ENCODE measurements around the gene CRABP2. TPM values are rescaled to one million over a fixed set of nuclear protein-coding genes. Genes with fewer than 3 reads are reported as not detected.
A peak's percentile ranks its signal among the peaks of the same experiment; 100 is the strongest.

The CRABP2 gene
- total RNA-seq, 1 donor from 2014 or later, result 278 TPM

- Mint-ChIP-seq H3K9me3 (ENCODE audit: unreplicated experiment) (no peaks in the 10 kb centered on the region), H3K36me3 (ENCODE audit: low read depth, unreplicated experiment) (peaks cover 7% of the 10 kb centered on the region), H3K27ac (ENCODE audit: unreplicated experiment) (no peak overlapping the region), H3K27me3 (ENCODE audit: low read depth, unreplicated experiment) (no peaks in the 10 kb centered on the region), H3K4me1 (ENCODE audit: low read depth, unreplicated experiment) (peaks cover 1% of the 10 kb centered on the region), H3K4me3 (ENCODE audit: unreplicated experiment) (no peak overlapping the region)
- Histone ChIP-seq H3K9ac (ENCODE audit: low read length) (no peak overlapping the region), H3K27me3 (ENCODE audit: insufficient read depth, low read length) (no peaks in the 10 kb centered on the region), H3K79me2 (ENCODE audit: insufficient read depth, low read length) (peaks cover 10% of the 10 kb centered on the region), H2AFZ (ENCODE audit: low read depth, low read length) (no peak overlapping the region), H3K36me3 (ENCODE audit: insufficient read depth, low read length) (peaks cover 18% of the 10 kb centered on the region), H3K4me1 (ENCODE audit: insufficient read depth, low read length) (no peaks in the 10 kb centered on the region), H3K27ac (ENCODE audit: low read depth, low read length) (no peak overlapping the region), H4K20me1 (ENCODE audit: insufficient read depth, low read length) (no peaks in the 10 kb centered on the region), H3K9me3 (ENCODE audit: insufficient read depth, low read depth, low read length) (no peaks in the 10 kb centered on the region), H3K4me2 (ENCODE audit: low read length) (no peak overlapping the region), H3K4me3 (ENCODE audit: insufficient read depth, low read depth, low read length) (no peak overlapping the region)
- TF ChIP-seq, protein P1, sequence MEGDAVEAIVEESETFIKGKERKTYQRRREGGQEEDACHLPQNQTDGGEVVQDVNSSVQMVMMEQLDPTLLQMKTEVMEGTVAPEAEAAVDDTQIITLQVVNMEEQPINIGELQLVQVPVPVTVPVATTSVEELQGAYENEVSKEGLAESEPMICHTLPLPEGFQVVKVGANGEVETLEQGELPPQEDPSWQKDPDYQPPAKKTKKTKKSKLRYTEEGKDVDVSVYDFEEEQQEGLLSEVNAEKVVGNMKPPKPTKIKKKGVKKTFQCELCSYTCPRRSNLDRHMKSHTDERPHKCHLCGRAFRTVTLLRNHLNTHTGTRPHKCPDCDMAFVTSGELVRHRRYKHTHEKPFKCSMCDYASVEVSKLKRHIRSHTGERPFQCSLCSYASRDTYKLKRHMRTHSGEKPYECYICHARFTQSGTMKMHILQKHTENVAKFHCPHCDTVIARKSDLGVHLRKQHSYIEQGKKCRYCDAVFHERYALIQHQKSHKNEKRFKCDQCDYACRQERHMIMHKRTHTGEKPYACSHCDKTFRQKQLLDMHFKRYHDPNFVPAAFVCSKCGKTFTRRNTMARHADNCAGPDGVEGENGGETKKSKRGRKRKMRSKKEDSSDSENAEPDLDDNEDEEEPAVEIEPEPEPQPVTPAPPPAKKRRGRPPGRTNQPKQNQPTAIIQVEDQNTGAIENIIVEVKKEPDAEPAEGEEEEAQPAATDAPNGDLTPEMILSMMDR (IDR thresholded peaks at IDR 0.05; ENCODE audit: insufficient read depth, low read depth, low read length), result no peak
- TF ChIP-seq EZH2 (IDR thresholded peaks at IDR 0.05; ENCODE audit: insufficient read depth, low read length), result no peak
- no peak for FAIRE-seq
- DNase-seq (ENCODE audit: low read depth), result no peak
Measured at GRCh38 chr1:156733989-156734584, 28.7 kb upstream of the CRABP2 start.

- Mint-ChIP-seq H3K4me3 (ENCODE audit: unreplicated experiment) (no peak within 1 kb of the TSS), H3K27ac (ENCODE audit: unreplicated experiment) (peak within 1 kb of the TSS; percentile 97), H3K27me3 (ENCODE audit: low read depth, unreplicated experiment) (no peaks in the 10 kb centered on the region), H3K4me1 (ENCODE audit: low read depth, unreplicated experiment) (peaks cover 4% of the 10 kb centered on the region), H3K9me3 (ENCODE audit: unreplicated experiment) (no peaks in the 10 kb centered on the region), H3K36me3 (ENCODE audit: low read depth, unreplicated experiment) (peaks cover 11% of the 10 kb centered on the region)
- Histone ChIP-seq H3K27me3 (ENCODE audit: insufficient read depth, low read length) (no peaks in the 10 kb centered on the region), H3K9ac (ENCODE audit: low read length) (peak within 1 kb of the TSS; percentile 97), H3K9me3 (ENCODE audit: insufficient read depth, low read depth, low read length) (no peaks in the 10 kb centered on the region), H3K36me3 (ENCODE audit: insufficient read depth, low read length) (peaks cover 2% of the 10 kb centered on the region), H3K4me3 (ENCODE audit: insufficient read depth, low read depth, low read length) (peak within 1 kb of the TSS; percentile 100), H4K20me1 (ENCODE audit: insufficient read depth, low read length) (peaks cover 40% of the 10 kb centered on the region), H3K79me2 (ENCODE audit: insufficient read depth, low read length) (peaks cover 57% of the 10 kb centered on the region), H3K27ac (ENCODE audit: low read depth, low read length) (peak within 1 kb of the TSS; percentile 98), H2AFZ (ENCODE audit: low read depth, low read length) (peak within 1 kb of the TSS; percentile 87), H3K4me1 (ENCODE audit: insufficient read depth, low read length) (peaks cover 31% of the 10 kb centered on the region), H3K4me2 (ENCODE audit: low read length) (peak within 1 kb of the TSS; percentile 95)
- DNase-seq (ENCODE audit: low read depth) (peak; percentile 98), FAIRE-seq (no peak)
- TF ChIP-seq, protein P1 (IDR thresholded peaks at IDR 0.05; ENCODE audit: insufficient read depth, low read depth, low read length), result no peak
- TF ChIP-seq EZH2 (IDR thresholded peaks at IDR 0.05; ENCODE audit: insufficient read depth, low read length), result no peak
Measured at GRCh38 chr1:156728599-156729462, 23.4 kb upstream of the CRABP2 start, which contains the start of gene ISG20L2. Gene ISG20L2, minus strand, starts transcription at chr1:156728766. Its CDS starts 1,114 bp downstream, at chr1:156727652.

Data from astrocyte (in vitro differentiated cells and primary cell).